SH-SY5Y (cell line): Measurements from ENCODE around the gene FBXO31.

Experiments
- GATA2 ChIP-seq: IDR thresholded peaks from 2 replicates; pipeline ENCODE4 v1.6.1; 2011; ENCODE audit warnings: mild to moderate bottlenecking, low read depth, low read length
- GATA3 ChIP-seq: IDR thresholded peaks from 2 replicates; pipeline ENCODE4 v1.6.1; 2011; ENCODE audit warnings: low read depth, mild to moderate bottlenecking, low read length, moderate library complexity

DNA sequence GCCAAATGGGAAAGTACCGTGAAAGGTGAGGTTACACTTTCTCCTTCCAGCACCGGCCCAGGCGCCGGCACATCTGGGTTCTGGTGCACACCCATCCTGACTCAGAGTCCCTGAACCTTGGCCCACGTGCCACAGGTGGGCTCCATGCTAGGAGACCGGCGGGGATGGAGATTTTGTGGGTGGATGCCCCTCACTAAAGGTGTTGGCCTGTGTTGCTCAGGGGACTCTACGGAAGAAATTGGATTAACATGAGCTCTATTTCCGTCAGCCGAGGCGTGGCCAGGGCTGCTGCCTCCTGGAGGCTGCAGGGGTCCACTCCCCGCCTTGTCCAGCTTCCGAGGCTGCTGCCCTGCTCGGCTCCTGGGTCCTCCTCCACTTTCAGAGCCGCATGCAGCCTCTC is 30.8 kb downstream of the FBXO31 start:
- no peak for TF ChIP-seq GATA2
- TF ChIP-seq GATA3: no peak
